GM23338 (cell line): ENCODE results near the gene RAB33B. TPM values are rescaled to one million over a fixed set of nuclear protein-coding genes. Genes with fewer than 3 reads are reported as not detected.
A peak's percentile ranks its signal among the peaks of the same experiment; 100 is the strongest.

Experiments
- ATAC-seq: fragments of 200-7000 bp; cut with Tn5 transposase; 3 replicates; pipeline ENCODE4 v1.9.1; 2020
- DNase-seq: peaks from one replicate; pipeline ENCODE4 v3.0.0-alpha.2; 2015; ENCODE audit warnings: low spot score
- H2AFZ ChIP-seq: fragments of 200-600 bp; sonication (generic); 2 replicates; pipeline ENCODE4 v1.8.0; 2016; ENCODE audit warnings: antibody characterized with exemption, mild to moderate bottlenecking, moderate library complexity
- H3F3A ChIP-seq: fragments of 200-600 bp; sonication (generic); replicated peaks from 2 replicates; pipeline ENCODE4 v1.8.0; 2017; ENCODE audit warnings: antibody characterized with exemption, mixed run types, low read depth
- H3K27ac ChIP-seq: fragments of 200-600 bp; sonication (generic); 2 replicates; pipeline ENCODE4 v1.6.1; 2016; ENCODE audit warnings: low read depth
- H3K27me3 ChIP-seq: fragments of 200-600 bp; sonication (generic); 2 replicates; pipeline ENCODE4 v1.8.0; 2016; ENCODE audit warnings: mild to moderate bottlenecking, mixed run types, moderate library complexity; ENCODE audit not compliant: insufficient read depth
- H3K36me3 ChIP-seq: fragments of 200-600 bp; sonication (generic); 2 replicates; pipeline ENCODE4 v1.8.0; 2016; ENCODE audit warnings: mild to moderate bottlenecking; ENCODE audit not compliant: insufficient read depth
- H3K4me1 ChIP-seq: fragments of 200-600 bp; sonication (generic); 2 replicates; pipeline ENCODE4 v1.8.0; 2016; ENCODE audit warnings: mild to moderate bottlenecking, moderate library complexity; ENCODE audit not compliant: insufficient read depth
- H3K4me2 ChIP-seq: fragments of 200-600 bp; sonication (generic); 2 replicates; pipeline ENCODE4 v1.7.1; 2017; ENCODE audit warnings: mixed run types
- H3K4me3 ChIP-seq: fragments of 200-600 bp; sonication (generic); 2 replicates; pipeline ENCODE4 v1.6.1; 2016; ENCODE audit warnings: mixed run types
- H3K79me2 ChIP-seq: fragments of 200-600 bp; sonication (generic); replicated peaks from 2 replicates; pipeline ENCODE4 v1.8.0; 2017; ENCODE audit warnings: mild to moderate bottlenecking; ENCODE audit not compliant: insufficient read depth
- H3K9me2 ChIP-seq: fragments of 200-600 bp; sonication (generic); 2 replicates; pipeline ENCODE4 v1.8.0; 2017; ENCODE audit not compliant: insufficient read depth
- H4K20me1 ChIP-seq: fragments of 200-600 bp; sonication (generic); replicated peaks from 2 replicates; pipeline ENCODE4 v1.8.0; 2017; ENCODE audit warnings: mild to moderate bottlenecking; ENCODE audit not compliant: insufficient read depth
- H3K27ac Mint-ChIP-seq: 2 replicates; pipeline ENCODE4 v1.8.0; 2020; ENCODE audit warnings: inconsistent platforms, mild to moderate bottlenecking, moderate library complexity, mixed read lengths
- H3K27me3 Mint-ChIP-seq: 3 replicates; pipeline ENCODE4 v1.8.0; 2022; ENCODE audit warnings: low read depth, mild to moderate bottlenecking, moderate library complexity, mixed read lengths, inconsistent platforms; ENCODE audit not compliant: insufficient read depth, poor library complexity
- H3K36me3 Mint-ChIP-seq: 3 replicates; pipeline ENCODE4 v1.8.0; 2021; ENCODE audit warnings: low read depth, mild to moderate bottlenecking, inconsistent platforms, moderate library complexity, mixed read lengths
- H3K4me1 Mint-ChIP-seq: 3 replicates; pipeline ENCODE4 v1.8.0; 2020; ENCODE audit warnings: mild to moderate bottlenecking, inconsistent platforms, mixed read lengths
- H3K4me3 Mint-ChIP-seq: 3 replicates; pipeline ENCODE4 v1.8.0; 2021; ENCODE audit warnings: moderate library complexity, mild to moderate bottlenecking, inconsistent platforms, mixed read lengths
- H3K9me3 Mint-ChIP-seq: 3 replicates; pipeline ENCODE4 v1.8.0; 2020; ENCODE audit warnings: moderate library complexity, mild to moderate bottlenecking, inconsistent platforms, mixed read lengths
- EZH2 ChIP-seq: fragments of 200-600 bp; sonication (generic); IDR thresholded peaks from one replicate; pipeline ENCODE4 v1.8.0; 2017; ENCODE audit warnings: antibody characterized with exemption, mild to moderate bottlenecking, low read depth; ENCODE audit not compliant: unreplicated experiment
- NANOG ChIP-seq: IDR thresholded peaks from 2 replicates; pipeline ENCODE4 v1.6.1; 2016; ENCODE audit warnings: antibody characterized with exemption, borderline replicate concordance
- ZNF114 ChIP-seq: fragments of 250-450 bp; sonication (Bioruptor Pico); IDR thresholded peaks from 2 replicates; pipeline ENCODE4 v1.5.0; 2020; ENCODE audit warnings: mild to moderate bottlenecking, moderate library complexity
- ZNF462 ChIP-seq: fragments of 250-450 bp; sonication (Bioruptor Pico); IDR thresholded peaks from 2 replicates; pipeline ENCODE4 v1.5.0; 2020; ENCODE audit warnings: mild to moderate bottlenecking, moderate library complexity
- polyA plus RNA-seq: library from polyadenylated mRNA; unstranded; fragments of >200 nt; fragmentation: Nextera tagmentation; extraction: Ambion mirVana; gene quantifications from 2 replicates; pipeline ENCODE4 v1.2.1, GENCODE V29; 2016
- total RNA-seq: library from RNA; depleted of rRNA; stranded (reverse); fragments of >200 nt; shearing (Covaris generic); gene quantifications from 2 replicates; pipeline ENCODE4 v1.2.3, GENCODE V29; 2014
- TF ChIP-seq, protein P1 (sequence below): IDR thresholded peaks from one replicate; pipeline ENCODE4 v1.6.1; 2018; ENCODE audit warnings: antibody characterized with exemption; ENCODE audit not compliant: unreplicated experiment
- TF ChIP-seq, protein P2 (sequence below): IDR thresholded peaks from 2 replicates; pipeline ENCODE4 v1.6.1; 2016; ENCODE audit warnings: antibody characterized with exemption

The RAB33B gene
- total and polyA plus RNA-seq, 2 experiments from 2014 or later, result 9.9 to 17.5 TPM

DNA sequence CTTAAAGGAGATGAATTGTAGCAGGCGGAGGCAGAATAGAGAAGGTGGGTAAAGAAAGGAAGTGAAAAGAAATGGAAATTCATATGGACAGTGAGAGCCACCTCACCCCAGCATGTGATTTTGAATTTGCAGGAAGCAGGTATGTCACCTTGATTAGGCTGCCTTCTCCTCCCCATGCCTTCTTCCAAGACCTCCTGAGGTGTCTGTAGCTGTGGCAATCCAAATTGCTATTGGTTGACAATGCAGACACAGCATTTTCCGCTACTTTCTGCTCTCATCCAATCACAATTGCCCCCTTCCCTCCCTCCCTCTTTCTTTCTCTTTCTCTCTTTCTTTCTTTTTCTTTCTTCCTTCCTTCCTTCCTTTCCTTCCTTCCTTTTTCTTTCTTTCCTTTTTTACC is 38.5 kb downstream of the RAB33B start:
- no peaks in the 10 kb centered on the region for H4K20me1 ChIP-seq
- H3K4me1 ChIP-seq, result peaks cover 13% of the 10 kb centered on the region; the same call in 1 of the 2 replicates
- peak overlapping the region; percentile 23; the same call in 1 of the 2 replicates for H3K27ac Mint-ChIP-seq
- H3K27me3 Mint-ChIP-seq, result no peaks in the 10 kb centered on the region
- no peak overlapping the region for H3K4me3 ChIP-seq
- H3K36me3 ChIP-seq, result no peaks in the 10 kb centered on the region
- H3K4me3 Mint-ChIP-seq, result no peak overlapping the region
- no peaks in the 10 kb centered on the region for H3K27me3 ChIP-seq
- no peak overlapping the region for H2AFZ ChIP-seq
- H3K4me1 Mint-ChIP-seq, result peaks cover 11% of the 10 kb centered on the region
- no peaks in the 10 kb centered on the region for H3F3A ChIP-seq
- H3K27ac ChIP-seq, result no peak overlapping the region
- DNase-seq, result peak; percentile 67
- ATAC-seq, result peak; percentile 92
- TF ChIP-seq NANOG (no peak), ZNF462 (peak; percentile 86; the same call in 1 of the 2 replicates)
- no peaks in the 10 kb centered on the region for H3K79me2 ChIP-seq
- H3K4me2 ChIP-seq, result 0 out of 2 replicates have a peak overlapping the region, but pooled peaks have one; percentile 16
- no peaks in the 10 kb centered on the region; the same call in 1 of the 2 replicates for H3K9me2 ChIP-seq
- peaks cover 3% of the 10 kb centered on the region; the same call in 1 of the 3 replicates for H3K36me3 Mint-ChIP-seq
- H3K9me3 Mint-ChIP-seq, result no peaks in the 10 kb centered on the region

DNA sequence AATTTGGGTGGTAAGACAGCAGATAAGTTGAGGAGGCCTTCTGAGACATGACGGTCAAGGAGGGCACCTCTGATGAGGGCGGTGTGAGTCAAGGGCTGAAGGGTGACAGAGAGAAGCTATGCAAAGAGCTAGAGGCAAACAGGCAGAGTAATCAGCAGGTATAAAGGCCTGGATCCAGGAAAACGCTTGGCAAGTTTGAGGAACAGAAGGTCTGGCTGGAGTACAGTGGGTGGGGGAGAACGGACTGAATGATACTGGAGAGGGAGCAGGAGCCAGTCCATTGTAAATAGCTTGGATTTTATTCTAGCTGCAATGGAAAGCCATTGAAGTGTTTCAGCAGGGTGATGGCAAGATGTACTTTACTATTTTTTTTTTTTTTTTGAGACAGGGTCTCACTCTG is 39.3 kb downstream of the RAB33B start:
- H3K27me3 Mint-ChIP-seq, result peaks cover 1% of the 10 kb centered on the region
- no peak overlapping the region for H2AFZ ChIP-seq
- ATAC-seq, result no peak
- peak overlapping the region; percentile 62 for H3K27ac Mint-ChIP-seq
- H3K4me2 ChIP-seq, result no peak overlapping the region
- DNase-seq, result no peak
- no peaks in the 10 kb centered on the region for H3K36me3 ChIP-seq
- no peaks in the 10 kb centered on the region for H3K27me3 ChIP-seq
- no peaks in the 10 kb centered on the region; the same call in 1 of the 2 replicates for H3K9me2 ChIP-seq
- H3K4me1 ChIP-seq, result peaks cover 13% of the 10 kb centered on the region; the same call in 1 of the 2 replicates
- peaks cover 3% of the 10 kb centered on the region; the same call in 1 of the 3 replicates for H3K36me3 Mint-ChIP-seq
- no peaks in the 10 kb centered on the region for H4K20me1 ChIP-seq
- H3K79me2 ChIP-seq, result no peaks in the 10 kb centered on the region
- no peak overlapping the region for H3K4me3 ChIP-seq
- H3K27ac ChIP-seq, result no peak overlapping the region
- H3K4me1 Mint-ChIP-seq, result peaks cover 16% of the 10 kb centered on the region
- H3F3A ChIP-seq, result no peaks in the 10 kb centered on the region
- H3K4me3 Mint-ChIP-seq, result no peak overlapping the region
- H3K9me3 Mint-ChIP-seq, result no peaks in the 10 kb centered on the region
- no peak for TF ChIP-seq EZH2
- TF ChIP-seq, protein P1, sequence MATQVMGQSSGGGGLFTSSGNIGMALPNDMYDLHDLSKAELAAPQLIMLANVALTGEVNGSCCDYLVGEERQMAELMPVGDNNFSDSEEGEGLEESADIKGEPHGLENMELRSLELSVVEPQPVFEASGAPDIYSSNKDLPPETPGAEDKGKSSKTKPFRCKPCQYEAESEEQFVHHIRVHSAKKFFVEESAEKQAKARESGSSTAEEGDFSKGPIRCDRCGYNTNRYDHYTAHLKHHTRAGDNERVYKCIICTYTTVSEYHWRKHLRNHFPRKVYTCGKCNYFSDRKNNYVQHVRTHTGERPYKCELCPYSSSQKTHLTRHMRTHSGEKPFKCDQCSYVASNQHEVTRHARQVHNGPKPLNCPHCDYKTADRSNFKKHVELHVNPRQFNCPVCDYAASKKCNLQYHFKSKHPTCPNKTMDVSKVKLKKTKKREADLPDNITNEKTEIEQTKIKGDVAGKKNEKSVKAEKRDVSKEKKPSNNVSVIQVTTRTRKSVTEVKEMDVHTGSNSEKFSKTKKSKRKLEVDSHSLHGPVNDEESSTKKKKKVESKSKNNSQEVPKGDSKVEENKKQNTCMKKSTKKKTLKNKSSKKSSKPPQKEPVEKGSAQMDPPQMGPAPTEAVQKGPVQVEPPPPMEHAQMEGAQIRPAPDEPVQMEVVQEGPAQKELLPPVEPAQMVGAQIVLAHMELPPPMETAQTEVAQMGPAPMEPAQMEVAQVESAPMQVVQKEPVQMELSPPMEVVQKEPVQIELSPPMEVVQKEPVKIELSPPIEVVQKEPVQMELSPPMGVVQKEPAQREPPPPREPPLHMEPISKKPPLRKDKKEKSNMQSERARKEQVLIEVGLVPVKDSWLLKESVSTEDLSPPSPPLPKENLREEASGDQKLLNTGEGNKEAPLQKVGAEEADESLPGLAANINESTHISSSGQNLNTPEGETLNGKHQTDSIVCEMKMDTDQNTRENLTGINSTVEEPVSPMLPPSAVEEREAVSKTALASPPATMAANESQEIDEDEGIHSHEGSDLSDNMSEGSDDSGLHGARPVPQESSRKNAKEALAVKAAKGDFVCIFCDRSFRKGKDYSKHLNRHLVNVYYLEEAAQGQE, result no peak
- TF ChIP-seq, protein P2, sequence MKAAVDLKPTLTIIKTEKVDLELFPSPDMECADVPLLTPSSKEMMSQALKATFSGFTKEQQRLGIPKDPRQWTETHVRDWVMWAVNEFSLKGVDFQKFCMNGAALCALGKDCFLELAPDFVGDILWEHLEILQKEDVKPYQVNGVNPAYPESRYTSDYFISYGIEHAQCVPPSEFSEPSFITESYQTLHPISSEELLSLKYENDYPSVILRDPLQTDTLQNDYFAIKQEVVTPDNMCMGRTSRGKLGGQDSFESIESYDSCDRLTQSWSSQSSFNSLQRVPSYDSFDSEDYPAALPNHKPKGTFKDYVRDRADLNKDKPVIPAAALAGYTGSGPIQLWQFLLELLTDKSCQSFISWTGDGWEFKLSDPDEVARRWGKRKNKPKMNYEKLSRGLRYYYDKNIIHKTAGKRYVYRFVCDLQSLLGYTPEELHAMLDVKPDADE, result no peak
- no peak for TF ChIP-seq ZNF114 (CRISPR knock-in tag)
